ENCODE results near the gene SNAP23.

Gene SNAP23

GRCh38 chr15:42576776-42577175 is 81.3 kb downstream of the SNAP23 start:
- in situ Hi-C loops (cut with HindIII; ENCODE audit: low sequenced_read_pairs), result no loop called here
- peak overlapping the region; percentile 61 for H3K4me3 ChIP-seq (ENCODE audit: low read depth, low read length)
- no peak for DNase-seq (ENCODE audit: low read depth)
- TF ChIP-seq CTCF (IDR thresholded peaks at IDR 0.05; ENCODE audit: low read depth, low read length, missing control alignments), result no peak

GRCh38 chr15:42577514-42578031 is 82.1 kb downstream of the SNAP23 start:
- no peak overlapping the region for H3K4me3 ChIP-seq (ENCODE audit: low read depth, low read length)
- no peak for TF ChIP-seq CTCF (IDR thresholded peaks at IDR 0.05; ENCODE audit: low read depth, low read length, missing control alignments)
- DNase-seq (ENCODE audit: low read depth), result peak; percentile 85
- in situ Hi-C loops (cut with HindIII; ENCODE audit: low sequenced_read_pairs), result no loop called here

GRCh38 chr15:42578984-42579537 is 83.6 kb downstream of the SNAP23 start:
- in situ Hi-C loops (cut with HindIII; ENCODE audit: low sequenced_read_pairs), result no loop called here
- H3K4me3 ChIP-seq (ENCODE audit: low read depth, low read length), result no peak overlapping the region
- DNase-seq (ENCODE audit: low read depth), result no peak
- TF ChIP-seq CTCF (IDR thresholded peaks at IDR 0.05; ENCODE audit: low read depth, low read length, missing control alignments), result no peak

- in situ Hi-C loops (cut with HindIII; ENCODE audit: low sequenced_read_pairs), result no loop called here
- TF ChIP-seq CTCF (IDR thresholded peaks at IDR 0.05; ENCODE audit: low read depth, low read length, missing control alignments), result no peak
- DNase-seq (ENCODE audit: low read depth), result peak; percentile 24
- peak overlapping the region; percentile 39 for H3K4me3 ChIP-seq (ENCODE audit: low read depth, low read length)
Measured at GRCh38 chr15:42581272-42581730, 85.9 kb downstream of the SNAP23 start.

All from astrocyte of the cerebellum (primary cell).